WTC11 (cell line): ENCODE measurements around the gene IFITM10. TPM values are rescaled to one million over a fixed set of nuclear protein-coding genes. Genes with fewer than 3 reads are reported as not detected.

ENCODE experiments used
- ATAC-seq: fragments of 200-7000 bp; cut with Tn5 transposase; 2 replicates; pipeline ENCODE4 v1.10.0; 2021; ENCODE audit warnings: mild to moderate bottlenecking, moderate library complexity
- CTCF ChIA-PET: fragments of 300-600 bp; sonication (Branson Sonifier 250); formaldehyde crosslinking; loops from one replicate; lab custom pipeline; 2021; ENCODE audit warnings: antibody characterized with exemption; lab: Charles Lee
- POLR2A ChIA-PET: fragments of 350-600 bp; sonication (Branson Sonifier 250); formaldehyde crosslinking; loops from one replicate; lab custom pipeline; 2021; ENCODE audit warnings: antibody characterized with exemption; lab: Charles Lee
- DNase-seq: peaks from one replicate; pipeline ENCODE4 v3.0.0; 2021; ENCODE audit warnings: low spot score
- H3K27ac Mint-ChIP-seq: 2 replicates; pipeline ENCODE4 v1.8.0; 2021; ENCODE audit warnings: mixed read lengths
- H3K27me3 Mint-ChIP-seq: 2 replicates; pipeline ENCODE4 v1.8.0; 2021; ENCODE audit warnings: low read depth, mild to moderate bottlenecking, moderate library complexity, mixed read lengths
- H3K36me3 Mint-ChIP-seq: 2 replicates; pipeline ENCODE4 v1.8.0; 2021; ENCODE audit warnings: mixed read lengths
- H3K4me1 Mint-ChIP-seq: 2 replicates; pipeline ENCODE4 v1.8.0; 2022; ENCODE audit warnings: mixed read lengths
- H3K4me3 Mint-ChIP-seq: 2 replicates; pipeline ENCODE4 v1.8.0; 2021; ENCODE audit warnings: mild to moderate bottlenecking, moderate library complexity, mixed read lengths
- H3K9me3 Mint-ChIP-seq: 2 replicates; pipeline ENCODE4 v1.8.0; 2021; ENCODE audit warnings: mixed read lengths
- ATF6 ChIP-seq: sonication (generic); formaldehyde crosslinking; IDR thresholded peaks from 2 replicates; pipeline ENCODE4 v1.8.1; 2023; ENCODE audit warnings: mild to moderate bottlenecking, missing genetic modification reagents
- CTCF ChIP-seq: fragments of 200-600 bp; IDR thresholded peaks from 2 replicates; pipeline ENCODE4 v1.8.0; 2022; ENCODE audit warnings: antibody characterized with exemption
- ESRRA ChIP-seq: sonication (generic); formaldehyde crosslinking; IDR thresholded peaks from 2 replicates; pipeline ENCODE4 v1.8.1; 2022; ENCODE audit warnings: mild to moderate bottlenecking, missing genetic modification reagents, borderline replicate concordance
- GABPB1 ChIP-seq: sonication (generic); formaldehyde crosslinking; IDR thresholded peaks from 2 replicates; pipeline ENCODE4 v1.8.1; 2023; ENCODE audit warnings: mild to moderate bottlenecking, missing genetic modification reagents
- NFE2L1 ChIP-seq: sonication (generic); formaldehyde crosslinking; IDR thresholded peaks from 2 replicates; pipeline ENCODE4 v1.8.1; 2023; ENCODE audit warnings: missing genetic modification reagents
- NR2C2 ChIP-seq: sonication (generic); formaldehyde crosslinking; IDR thresholded peaks from 2 replicates; pipeline ENCODE4 v1.8.0; 2022; ENCODE audit warnings: mild to moderate bottlenecking, missing genetic modification reagents
- NR3C1 ChIP-seq: sonication (generic); formaldehyde crosslinking; conservative IDR thresholded peaks from 2 replicates; pipeline ENCODE4 v1.8.1; 2023; ENCODE audit warnings: low read depth, mild to moderate bottlenecking, missing genetic modification reagents
- SMAD3 ChIP-seq: sonication (generic); formaldehyde crosslinking; IDR thresholded peaks from 2 replicates; pipeline ENCODE4 v1.8.0; 2022; ENCODE audit warnings: missing genetic modification reagents, mild to moderate bottlenecking, borderline replicate concordance
- SMAD4 ChIP-seq: sonication (generic); formaldehyde crosslinking; IDR thresholded peaks from 2 replicates; pipeline ENCODE4 v1.8.0; 2022; ENCODE audit warnings: mild to moderate bottlenecking, missing genetic modification reagents
- TEAD1 ChIP-seq: sonication (generic); formaldehyde crosslinking; IDR thresholded peaks from 2 replicates; pipeline ENCODE4 v1.8.0; 2022; ENCODE audit warnings: mild to moderate bottlenecking, missing genetic modification reagents
- ZNF121 ChIP-seq: sonication (generic); formaldehyde crosslinking; IDR thresholded peaks from 2 replicates; pipeline ENCODE4 v1.8.0; 2023; ENCODE audit warnings: missing genetic modification reagents
- ZNF219 ChIP-seq: sonication (generic); formaldehyde crosslinking; IDR thresholded peaks from 2 replicates; pipeline ENCODE4 v1.8.0; 2023; ENCODE audit warnings: missing genetic modification reagents, mild to moderate bottlenecking, borderline replicate concordance
- ZNF671 ChIP-seq: fragments of 250-450 bp; sonication (Bioruptor Pico); IDR thresholded peaks from 2 replicates; pipeline ENCODE4 v1.8.0; 2021; ENCODE audit warnings: mild to moderate bottlenecking
- total RNA-seq: library from RNA; stranded (reverse); gene quantifications from 3 replicates; pipeline ENCODE4 v1.2.3, GENCODE V29; 2021
- TF ChIP-seq, protein P1 (sequence below): sonication (generic); formaldehyde crosslinking; IDR thresholded peaks from 2 replicates; pipeline ENCODE4 v1.8.1; 2023; ENCODE audit warnings: mild to moderate bottlenecking, moderate library complexity, missing genetic modification reagents
- TF ChIP-seq, protein P2 (sequence below): sonication (generic); formaldehyde crosslinking; IDR thresholded peaks from 2 replicates; pipeline ENCODE4 v1.8.0; 2022; ENCODE audit warnings: mild to moderate bottlenecking, missing genetic modification reagents
- TF ChIP-seq, protein P3 (sequence below): fragments of 250-450 bp; sonication (Bioruptor Pico); IDR thresholded peaks from 2 replicates; pipeline ENCODE4 v1.9.0; 2021; ENCODE audit warnings: mild to moderate bottlenecking

IFITM10 gene
- total RNA-seq, 1 experiment from 2014 or later = 1.7 TPM

DNA sequence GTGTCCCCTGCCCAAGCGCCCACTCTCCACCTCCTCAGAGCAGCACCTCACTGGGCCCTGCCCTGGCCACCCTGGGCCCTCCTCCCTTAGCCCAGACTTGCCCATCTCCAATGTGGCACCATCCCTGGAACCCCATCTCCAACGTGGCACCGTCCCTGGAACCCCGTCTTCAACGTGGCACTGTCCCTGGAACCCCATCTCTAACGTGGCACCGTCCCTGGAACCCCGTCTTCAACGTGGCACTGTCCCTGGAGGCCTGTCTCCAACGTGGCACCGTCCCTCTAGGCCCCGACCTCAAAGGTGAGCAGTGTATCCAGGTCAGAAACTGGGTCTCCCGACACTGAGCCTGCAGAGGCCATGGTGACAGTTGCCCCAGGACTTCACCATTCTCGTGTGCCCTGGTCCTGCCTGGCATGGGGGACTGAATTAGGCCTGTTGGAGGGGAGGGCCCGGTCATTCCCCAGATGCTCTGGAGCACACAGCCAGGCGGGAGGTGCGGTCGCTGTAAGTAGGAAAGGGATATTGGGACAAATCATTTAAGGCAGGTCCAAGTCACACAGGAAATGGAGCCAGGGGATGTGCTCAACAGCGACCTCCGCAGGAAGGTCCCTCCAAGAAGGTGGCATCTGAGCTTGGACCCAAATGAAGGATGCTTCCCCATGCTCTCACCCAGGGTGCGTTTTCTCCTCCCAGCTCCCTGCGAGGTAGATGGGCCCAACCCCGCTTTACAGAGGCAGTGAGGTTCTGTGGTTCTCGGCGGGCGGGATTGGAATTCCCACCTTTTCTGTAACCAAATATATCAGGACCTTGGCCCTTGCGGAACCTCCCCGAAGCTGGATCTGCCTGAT is 15.7 kb upstream of the IFITM10 start:
- CTCF ChIA-PET = interaction anchor here (0.5 to 2.2 kb wide), 28 partner anchors 8 to 390 kb away, joined by 3 to 29 read pairs (median 4); partner anchors contain the start of genes H19, IFITM10 and KRTAP5-2
- no peaks in the 10 kb centered on the region for H3K36me3 Mint-ChIP-seq

GRCh38 chr11:1763796-1764661 is 13.6 kb upstream of the IFITM10 start, which contains the start of gene CTSD:
Gene CTSD (minus strand): TSS chr11:1763927. CDS start chr11:1763859, 68 bp downstream.
- ATAC-seq (peak; percentile 73), DNase-seq (peak; percentile 87)
- Mint-ChIP-seq H3K27me3 (0 out of 2 replicates have a peak, but pooled peaks cover 3% of the 10 kb centered on the region), H3K4me3 (peak within 1 kb of the TSS; percentile 93), H3K9me3 (no peaks in the 10 kb centered on the region), H3K4me1 (0 out of 2 replicates have a peak, but pooled peaks cover 3% of the 10 kb centered on the region), H3K36me3 (no peaks in the 10 kb centered on the region), H3K27ac (peak within 1 kb of the TSS; percentile 91)
- ChIA-PET CTCF (interaction anchor here (0.6 to 1.8 kb wide), 12 partner anchors 24 to 394 kb away, joined by 3 to 14 read pairs (median 5); no protein-coding TSS in a partner anchor), POLR2A (interaction anchor here (0.6 to 0.7 kb wide), 2 partner anchors 62 to 216 kb away, joined by 4 to 6 read pairs; no protein-coding TSS in a partner anchor)
- TF ChIP-seq, protein P1, sequence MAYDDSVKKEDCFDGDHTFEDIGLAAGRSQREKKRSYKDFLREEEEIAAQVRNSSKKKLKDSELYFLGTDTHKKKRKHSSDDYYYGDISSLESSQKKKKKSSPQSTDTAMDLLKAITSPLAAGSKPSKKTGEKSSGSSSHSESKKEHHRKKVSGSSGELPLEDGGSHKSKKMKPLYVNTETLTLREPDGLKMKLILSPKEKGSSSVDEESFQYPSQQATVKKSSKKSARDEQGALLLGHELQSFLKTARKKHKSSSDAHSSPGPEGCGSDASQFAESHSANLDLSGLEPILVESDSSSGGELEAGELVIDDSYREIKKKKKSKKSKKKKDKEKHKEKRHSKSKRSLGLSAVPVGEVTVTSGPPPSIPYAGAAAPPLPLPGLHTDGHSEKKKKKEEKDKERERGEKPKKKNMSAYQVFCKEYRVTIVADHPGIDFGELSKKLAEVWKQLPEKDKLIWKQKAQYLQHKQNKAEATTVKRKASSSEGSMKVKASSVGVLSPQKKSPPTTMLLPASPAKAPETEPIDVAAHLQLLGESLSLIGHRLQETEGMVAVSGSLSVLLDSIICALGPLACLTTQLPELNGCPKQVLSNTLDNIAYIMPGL = no peak; the same call in 1 of the 2 replicates
- TF ChIP-seq TEAD1 (CRISPR knock-in tag) (peak; percentile 76; the same call in 1 of the 2 replicates), ZNF219 (CRISPR knock-in tag) (no peak), ATF6 (CRISPR knock-in tag) (no peak), NFE2L1 (CRISPR knock-in tag) (peak; percentile 79; the same call in 1 of the 2 replicates), NR3C1 (CRISPR knock-in tag) (no peak), SMAD3 (0 out of 2 replicates have a peak, but pooled peaks have one; percentile 36)

More for the DNA sequence above, 15.7 kb upstream of the IFITM10 start:
- Mint-ChIP-seq H3K27ac (no peak overlapping the region), H3K4me1 (0 out of 2 replicates have a peak, but pooled peaks cover 3% of the 10 kb centered on the region), H3K9me3 (no peaks in the 10 kb centered on the region), H3K27me3 (peaks cover 7% of the 10 kb centered on the region), H3K4me3 (no peak overlapping the region)
- POLR2A ChIA-PET = interaction anchor here (0.9 kb wide), 1 partner anchor 10 kb away, joined by 3 read pairs; no protein-coding TSS in a partner anchor
- TF ChIP-seq ZNF671 (CRISPR knock-in tag) (no peak), CTCF (0 out of 2 replicates have a peak, but pooled peaks have one; percentile 16), SMAD4 (CRISPR knock-in tag) (no peak), ATF6 (CRISPR knock-in tag) (no peak), ZNF121 (CRISPR knock-in tag) (no peak), NR2C2 (CRISPR knock-in tag) (0 out of 2 replicates have a peak, but pooled peaks have one; percentile 46), ESRRA (CRISPR knock-in tag) (no peak), GABPB1 (CRISPR knock-in tag) (no peak)
- TF ChIP-seq, protein P2, sequence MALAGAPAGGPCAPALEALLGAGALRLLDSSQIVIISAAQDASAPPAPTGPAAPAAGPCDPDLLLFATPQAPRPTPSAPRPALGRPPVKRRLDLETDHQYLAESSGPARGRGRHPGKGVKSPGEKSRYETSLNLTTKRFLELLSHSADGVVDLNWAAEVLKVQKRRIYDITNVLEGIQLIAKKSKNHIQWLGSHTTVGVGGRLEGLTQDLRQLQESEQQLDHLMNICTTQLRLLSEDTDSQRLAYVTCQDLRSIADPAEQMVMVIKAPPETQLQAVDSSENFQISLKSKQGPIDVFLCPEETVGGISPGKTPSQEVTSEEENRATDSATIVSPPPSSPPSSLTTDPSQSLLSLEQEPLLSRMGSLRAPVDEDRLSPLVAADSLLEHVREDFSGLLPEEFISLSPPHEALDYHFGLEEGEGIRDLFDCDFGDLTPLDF = no peak
- TF ChIP-seq, protein P3, sequence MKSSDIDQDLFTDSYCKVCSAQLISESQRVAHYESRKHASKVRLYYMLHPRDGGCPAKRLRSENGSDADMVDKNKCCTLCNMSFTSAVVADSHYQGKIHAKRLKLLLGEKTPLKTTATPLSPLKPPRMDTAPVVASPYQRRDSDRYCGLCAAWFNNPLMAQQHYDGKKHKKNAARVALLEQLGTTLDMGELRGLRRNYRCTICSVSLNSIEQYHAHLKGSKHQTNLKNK = no peak
- peak; percentile 73 for DNase-seq
- ATAC-seq = peak; percentile 50
